ENCODE measurements around the gene SIK1.
A peak's percentile ranks its signal among the peaks of the same experiment; 100 is the strongest.

SIK1 gene

GRCh38 chr21:43365611-43366426, 61.1 kb downstream of the SIK1 start:
- no peak for DNase-seq

- DNase-seq = peak; percentile 65
Observed at GRCh38 chr21:43364851-43365424, 62.0 kb downstream of the SIK1 start.
